ENCODE results near the gene TOMT.

The TOMT gene

GRCh38 chr11:72157131-72157530, 51.4 kb downstream of the TOMT start:
- H3K36me3 Mint-ChIP-seq = no peaks in the 10 kb centered on the region
- H3K4me1 Mint-ChIP-seq = no peaks in the 10 kb centered on the region
- no peak overlapping the region for H3K27ac Mint-ChIP-seq
- DNase-seq (ENCODE audit: low spot score in 2 of 2) (no peak), ATAC-seq (no peak)
- no peaks in the 10 kb centered on the region for H3K9me3 Mint-ChIP-seq
- no peak overlapping the region for H3K4me3 Mint-ChIP-seq
